GM12878 (cell line): ENCODE measurements around the gene BMPR1B.

ENCODE experiments used
- CEBPB ChIP-seq, 2 experiments: fragments of 150-350 bp in 1 of 2; IDR thresholded peaks; 2 replicates each; pipeline ENCODE4 v1.6.1; 2012 to 2014; ENCODE audit warnings: low read depth in 2 of 2, low read length in 2 of 2, borderline replicate concordance in 1 of 2, inconsistent platforms in 1 of 2
- POLR2AphosphoS5 ChIP-seq: IDR thresholded peaks from 2 replicates; pipeline ENCODE4 v1.6.1; 2011; ENCODE audit warnings: mild to moderate bottlenecking, low read length, inconsistent platforms
- SIN3A ChIP-seq: IDR thresholded peaks from 2 replicates; pipeline ENCODE4 v1.6.1; 2012; ENCODE audit warnings: low read depth, low read length, improper control_type of control experiment
- SREBF1 ChIP-seq: IDR thresholded peaks from 2 replicates; pipeline ENCODE4 v1.6.1; 2012; ENCODE audit warnings: mild to moderate bottlenecking, low read length

- no peak for TF ChIP-seq SREBF1
- no peak for TF ChIP-seq CEBPB (IDR thresholded peaks at IDR 0.05; ENCODE audit: borderline replicate concordance in 1 of 2, low read depth in 2 of 2, low read length in 2 of 2)
- TF ChIP-seq SIN3A = no peak
- TF ChIP-seq POLR2AphosphoS5 = no peak
These were observed 401.6 kb downstream of the BMPR1B start for GRCh38 chr4:95159384-95159783.
